HEK293T (cell line): ENCODE measurements around the gene MAP3K1.
A peak's percentile ranks its signal among the peaks of the same experiment; 100 is the strongest.

ENCODE experiments used
- CTCF ChIA-PET: fragments of 350-600 bp; formaldehyde crosslinking; extraction: SDS; loops from one replicate; lab custom pipeline; 2021; ENCODE audit warnings: antibody characterized with exemption, inconsistent platforms; lab: Yijun Ruan, JAX
- POLR2A ChIA-PET: fragments of 350-600 bp; formaldehyde crosslinking; extraction: SDS; loops from one replicate; lab custom pipeline; 2020; ENCODE audit warnings: antibody characterized with exemption, inconsistent platforms; lab: Yijun Ruan, JAX
- DNase-seq: peaks from one replicate; pipeline ENCODE4 v3.0.0; 2012; ENCODE audit warnings: mixed read lengths; ENCODE audit errors: extremely low spot score
- ARNT ChIP-seq: fragments of 450-650 bp; IDR thresholded peaks from 2 replicates; pipeline ENCODE4 v1.6.1; 2017; ENCODE audit warnings: mild to moderate bottlenecking
- BHLHE40 ChIP-seq: fragments of 450-650 bp; IDR thresholded peaks from 2 replicates; pipeline ENCODE4 v1.6.1; 2016; ENCODE audit warnings: mild to moderate bottlenecking, moderate library complexity, borderline replicate concordance
- CTBP1 ChIP-seq: fragments of 450-650 bp; IDR thresholded peaks from 2 replicates; pipeline ENCODE4 v1.6.1; 2016; ENCODE audit warnings: borderline replicate concordance
- ELF4 ChIP-seq: fragments of 450-650 bp; IDR thresholded peaks from 2 replicates; pipeline ENCODE4 v1.6.1; 2017; ENCODE audit warnings: antibody characterized with exemption
- FOXA1 ChIP-seq: fragments of 450-650 bp; IDR thresholded peaks from 2 replicates; pipeline ENCODE4 v1.6.1; 2016; ENCODE audit warnings: mild to moderate bottlenecking
- FOXK2 ChIP-seq: fragments of 450-650 bp; IDR thresholded peaks from 2 replicates; pipeline ENCODE4 v1.6.1; 2016; ENCODE audit warnings: mild to moderate bottlenecking
- FOXM1 ChIP-seq: fragments of 450-650 bp; IDR thresholded peaks from 2 replicates; pipeline ENCODE4 v1.6.1; 2017; ENCODE audit warnings: mild to moderate bottlenecking, borderline replicate concordance
- HDGF ChIP-seq: fragments of 450-650 bp; IDR thresholded peaks from 2 replicates; pipeline ENCODE4 v1.6.1; 2017; ENCODE audit warnings: antibody characterized with exemption, borderline replicate concordance
- L3MBTL2 ChIP-seq: fragments of 450-650 bp; conservative IDR thresholded peaks from 2 replicates; pipeline ENCODE4 v1.6.1; 2016; ENCODE audit warnings: mild to moderate bottlenecking
- LEF1 ChIP-seq: fragments of 450-650 bp; IDR thresholded peaks from 2 replicates; pipeline ENCODE4 v1.6.1; 2017; ENCODE audit warnings: mild to moderate bottlenecking, borderline replicate concordance
- NFRKB ChIP-seq: fragments of 450-650 bp; IDR thresholded peaks from 2 replicates; pipeline ENCODE4 v1.6.1; 2016; ENCODE audit warnings: mild to moderate bottlenecking, moderate library complexity
- PKNOX1 ChIP-seq: fragments of 450-650 bp; IDR thresholded peaks from 2 replicates; pipeline ENCODE4 v1.6.1; 2016
- SP1 ChIP-seq: fragments of 450-650 bp; IDR thresholded peaks from 2 replicates; pipeline ENCODE4 v1.6.1; 2017
- SUZ12 ChIP-seq: fragments of 450-650 bp; IDR thresholded peaks from 2 replicates; pipeline ENCODE4 v1.6.1; 2016; ENCODE audit warnings: mild to moderate bottlenecking
- TARDBP ChIP-seq: fragments of 450-650 bp; IDR thresholded peaks from 2 replicates; pipeline ENCODE4 v1.6.1; 2016
- ZNF384 ChIP-seq: fragments of 450-650 bp; IDR thresholded peaks from 2 replicates; pipeline ENCODE4 v1.6.1; 2016

The MAP3K1 gene

GRCh38 chr5:56824019-56824418 lies 8.7 kb downstream of the MAP3K1 start:
- TF ChIP-seq ARNT (no peak), FOXK2 (no peak), TARDBP (no peak), ELF4 (no peak), PKNOX1 (no peak), CTBP1 (no peak), BHLHE40 (no peak), SP1 (no peak), FOXM1 (no peak), HDGF (no peak), SUZ12 (no peak), FOXA1 (no peak), NFRKB (no peak), ZNF384 (no peak), L3MBTL2 (no peak), LEF1 (no peak)
- DNase-seq, result no peak
- ChIA-PET CTCF (no interaction called here), POLR2A (no interaction called here)

- no peak for TF ChIP-seq FOXK2
- no peak for TF ChIP-seq FOXM1
- no peak for TF ChIP-seq ARNT
- TF ChIP-seq LEF1, result no peak
- no peak for TF ChIP-seq L3MBTL2
- TF ChIP-seq CTBP1, result no peak
- no peak for TF ChIP-seq BHLHE40
- TF ChIP-seq FOXA1, result no peak
- TF ChIP-seq PKNOX1, result no peak
- no peak for TF ChIP-seq ELF4
- TF ChIP-seq ZNF384, result no peak
- TF ChIP-seq TARDBP, result no peak
- TF ChIP-seq SP1, result no peak
- no peak for TF ChIP-seq SUZ12
- no peak for TF ChIP-seq HDGF
- no peak for TF ChIP-seq NFRKB
- CTCF ChIA-PET, result interaction anchor here (0.9 to 1.9 kb wide), 2 partner anchors 13 to 197 kb away, joined by 3 to 12 read pairs; no protein-coding TSS in a partner anchor
- no peak for DNase-seq
- POLR2A ChIA-PET, result no interaction called here
Observed at GRCh38 chr5:56825222-56825824, 10.0 kb downstream of the MAP3K1 start.

- no peak for TF ChIP-seq SUZ12
- no peak for TF ChIP-seq ZNF384
- TF ChIP-seq FOXM1, result no peak
- TF ChIP-seq CTBP1, result no peak
- TF ChIP-seq TARDBP, result no peak
- TF ChIP-seq FOXA1, result no peak
- no peak for TF ChIP-seq BHLHE40
- DNase-seq, result peak; percentile 49
- ChIA-PET CTCF (interaction anchor here (0.7 to 1.9 kb wide), 2 partner anchors 11 to 497 kb away, joined by 3 to 12 read pairs; no protein-coding TSS in a partner anchor), POLR2A (no interaction called here)
Observed at GRCh38 chr5:56827049-56827448, 11.7 kb downstream of the MAP3K1 start.

GRCh38 chr5:56827924-56828323 lies 12.6 kb downstream of the MAP3K1 start:
- no peak for DNase-seq
- ChIA-PET CTCF (interaction anchor here (0.6 kb wide), 1 partner anchor 411 kb away, joined by 9 read pairs; no protein-coding TSS in a partner anchor), POLR2A (no interaction called here)
- TF ChIP-seq L3MBTL2, result no peak
- TF ChIP-seq LEF1, result no peak
- no peak for TF ChIP-seq ARNT
- no peak for TF ChIP-seq ELF4

- TF ChIP-seq TARDBP, result no peak
- TF ChIP-seq LEF1, result no peak
- TF ChIP-seq FOXM1, result no peak
- no peak for TF ChIP-seq SP1
- no peak for TF ChIP-seq BHLHE40
- TF ChIP-seq L3MBTL2, result no peak
- TF ChIP-seq PKNOX1, result no peak
- no peak for TF ChIP-seq CTBP1
- TF ChIP-seq FOXA1, result no peak
- no peak for TF ChIP-seq ARNT
- ChIA-PET CTCF (no interaction called here), POLR2A (no interaction called here)
- no peak for DNase-seq
Observed at GRCh38 chr5:56829137-56829908, 14.0 kb downstream of the MAP3K1 start.

GRCh38 chr5:56831773-56832172 lies 16.4 kb downstream of the MAP3K1 start:
- DNase-seq, result no peak
- CTCF ChIA-PET, result no interaction called here
- TF ChIP-seq PKNOX1, result no peak
- no peak for TF ChIP-seq SUZ12
- no peak for TF ChIP-seq BHLHE40
- TF ChIP-seq L3MBTL2, result no peak
- TF ChIP-seq ELF4, result no peak
- TF ChIP-seq NFRKB, result no peak
- TF ChIP-seq CTBP1, result no peak
- TF ChIP-seq ZNF384, result no peak
- TF ChIP-seq TARDBP, result no peak
- TF ChIP-seq HDGF, result no peak
- TF ChIP-seq FOXM1, result no peak
- TF ChIP-seq SP1, result no peak
- TF ChIP-seq FOXA1, result no peak
- POLR2A ChIA-PET, result no interaction called here
